ENCODE measurements around the gene TNFAIP1.
"Not testable (repeated sequence)": the region's sequence is repeated elsewhere in the genome, so short reads cannot be mapped to it uniquely, and the experiment has no call there.

The TNFAIP1 gene

GRCh38 chr17:28325211-28325610 is 10.3 kb upstream of the TNFAIP1 start:
- no peak for DNase-seq

GRCh38 chr17:28326114-28326513 is 9.4 kb upstream of the TNFAIP1 start:
- no peak for DNase-seq

DNA sequence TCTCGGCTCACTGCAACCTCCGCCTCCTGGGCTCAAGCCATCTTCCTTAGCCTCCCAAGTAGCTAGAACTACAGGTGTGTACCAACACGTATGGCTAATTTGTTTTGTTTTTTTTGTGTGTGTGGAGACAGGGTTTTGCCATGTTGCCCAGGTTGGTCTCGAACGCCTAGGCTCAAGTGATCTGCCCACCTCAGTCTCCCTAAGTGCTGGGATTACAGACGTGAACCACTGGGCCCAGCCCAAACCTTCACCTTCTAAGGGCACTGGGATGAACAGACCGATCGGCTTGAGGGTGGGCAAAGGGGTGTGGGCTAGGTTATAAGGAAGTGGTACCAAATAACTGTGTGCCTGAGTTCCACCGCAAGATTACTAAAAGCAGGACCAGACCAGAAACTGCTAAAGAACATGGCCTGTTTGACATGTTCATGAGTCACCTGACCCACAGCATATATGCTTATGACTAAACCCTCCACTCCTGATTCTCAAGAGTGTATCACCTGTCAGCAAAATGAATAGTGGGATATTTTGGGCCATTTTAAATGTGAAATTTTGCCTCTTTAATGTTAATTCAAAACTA is 8.4 kb upstream of the TNFAIP1 start:
- no peak for DNase-seq

- no peak for DNase-seq
Measured at GRCh38 chr17:28327709-28328108, 7.9 kb upstream of the TNFAIP1 start.

DNA sequence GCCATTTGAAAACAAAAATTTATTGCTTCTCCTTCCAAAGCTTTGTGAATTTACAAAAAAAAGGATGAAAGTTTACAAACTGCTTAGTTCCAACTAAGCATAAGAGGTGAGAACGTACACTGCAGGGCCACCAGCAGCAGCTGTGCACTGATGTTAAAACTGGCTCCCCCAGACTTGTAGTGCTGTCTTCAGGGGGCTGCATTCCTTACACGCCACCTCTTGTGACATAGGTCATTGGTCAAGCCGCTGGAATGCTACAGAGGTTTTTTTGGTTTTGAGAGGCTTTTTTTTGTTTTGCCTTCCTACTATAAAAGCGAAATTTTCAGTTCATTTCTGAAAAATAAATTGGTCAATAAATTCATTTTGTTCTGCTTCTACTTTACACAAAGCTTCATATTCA is 7.2 kb upstream of the TNFAIP1 start:
- no peak for DNase-seq

GRCh38 chr17:28330671-28331070 is 4.9 kb upstream of the TNFAIP1 start:
- no peak for DNase-seq

DNA sequence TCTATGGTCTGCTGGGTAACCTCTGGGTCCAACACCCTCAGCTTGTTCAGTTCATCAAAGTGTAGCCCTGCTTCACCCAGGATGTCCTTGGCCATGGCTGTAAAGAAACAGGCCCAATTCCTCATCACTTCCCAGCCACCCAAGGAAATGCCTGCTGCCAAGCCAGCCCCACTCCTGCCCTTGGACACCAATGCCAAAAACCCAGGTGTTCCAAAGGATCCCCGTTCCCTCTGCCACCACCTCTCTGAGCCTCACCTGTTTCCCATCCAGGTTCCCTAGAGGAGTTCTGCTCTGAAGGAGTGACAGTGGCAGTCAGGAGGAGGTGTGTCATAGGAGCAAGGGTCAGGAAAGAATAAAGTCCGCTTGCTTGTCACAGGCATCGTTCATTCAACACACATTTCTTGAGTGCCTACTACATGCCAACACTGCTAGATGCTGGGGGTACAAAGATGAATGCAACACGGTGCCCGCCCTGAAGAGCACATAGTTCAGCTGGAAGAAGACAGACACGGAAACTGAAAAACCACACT is 3.6 kb upstream of the TNFAIP1 start:
- no peak for DNase-seq

DNA sequence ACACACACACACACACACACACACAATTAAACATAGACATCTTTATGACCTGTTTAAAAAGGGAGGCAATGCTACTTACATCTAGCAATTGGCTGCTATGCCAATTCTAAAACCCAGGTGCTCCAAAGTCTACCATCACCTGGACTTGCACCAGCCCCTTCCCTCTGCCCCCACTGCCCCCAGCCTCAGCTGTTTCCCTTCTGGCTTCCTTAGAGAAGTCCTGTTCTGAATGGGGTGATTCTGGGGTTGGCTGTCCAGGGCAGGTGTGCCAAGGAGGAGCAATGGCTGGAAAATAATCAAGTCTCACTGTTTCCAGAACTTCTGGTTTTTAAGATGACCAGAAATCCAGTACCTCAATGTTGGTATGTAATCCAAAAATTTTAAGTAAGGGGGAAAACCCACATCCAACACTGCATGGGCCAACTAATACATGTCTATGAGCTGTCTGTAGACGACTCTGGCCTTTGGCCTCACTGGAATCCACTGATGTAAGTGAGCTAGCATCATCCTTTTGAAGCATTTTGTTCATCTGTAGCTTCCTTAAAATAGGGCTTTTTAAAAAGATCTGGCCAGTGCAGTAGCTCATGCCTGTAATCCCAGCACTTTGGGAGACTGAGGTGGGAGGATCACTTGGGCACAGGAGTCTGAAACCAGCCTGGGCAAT is 2.3 kb upstream of the TNFAIP1 start:
- no peak for DNase-seq

- no peak for DNase-seq
Measured at GRCh38 chr17:28334171-28334570, 1.4 kb upstream of the TNFAIP1 start.

DNA sequence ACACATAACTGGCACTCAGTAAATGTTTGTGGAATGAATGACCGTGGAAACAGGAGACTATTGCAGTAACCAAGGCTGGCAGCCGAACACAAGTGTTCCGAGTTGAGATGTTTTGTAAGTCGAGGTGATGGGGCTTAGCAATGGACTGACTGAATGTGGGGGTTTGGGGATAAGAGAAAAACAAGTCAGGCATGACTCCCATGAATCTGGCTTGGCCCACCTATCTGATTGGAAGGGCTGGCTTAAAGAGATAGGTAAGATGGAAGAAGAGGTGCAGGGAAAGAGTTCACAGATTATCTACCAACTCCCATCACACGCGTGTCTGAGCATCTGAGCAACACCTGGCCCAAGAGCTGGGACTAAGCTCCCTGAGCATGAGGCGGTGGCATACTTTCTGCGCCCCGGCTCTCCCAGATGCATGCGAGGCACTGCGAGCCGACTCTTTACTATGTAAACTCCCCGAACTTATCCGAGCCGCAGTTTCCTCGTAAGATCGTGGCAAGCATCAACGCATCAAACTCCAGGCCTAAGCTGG is 828 bp upstream of the TNFAIP1 start:
- DNase-seq: no peak

- DNase-seq: peak; percentile 5
Measured at GRCh38 chr17:28335959-28336871, 654 bp downstream of the TNFAIP1 start.

GRCh38 chr17:28338056-28338768 is 2.7 kb downstream of the TNFAIP1 start:
- DNase-seq: no peak

DNA sequence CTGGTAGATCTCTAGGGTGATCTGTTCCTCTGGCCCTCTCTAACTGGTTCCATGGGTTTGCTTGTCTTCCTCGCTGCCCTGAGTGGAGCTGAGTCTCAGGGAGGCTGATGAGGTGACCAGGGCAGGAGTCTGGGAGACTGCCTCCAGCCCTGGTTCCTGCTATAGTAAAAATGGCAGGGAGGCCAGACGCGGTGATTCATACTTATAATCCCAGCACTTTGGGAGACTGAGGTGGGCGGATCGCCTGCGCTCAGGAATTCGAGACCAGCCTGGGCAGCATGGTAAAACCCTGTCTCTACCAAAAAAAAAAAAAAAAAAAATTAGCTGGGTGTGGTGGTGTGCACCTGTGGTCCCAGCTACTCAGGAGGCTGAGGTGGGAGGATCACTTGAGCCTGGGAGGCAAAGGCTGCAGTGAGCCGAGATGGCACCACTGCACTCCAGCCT is 3.2 kb downstream of the TNFAIP1 start:
- not testable (repeated sequence) for DNase-seq

- DNase-seq: no peak
Measured at GRCh38 chr17:28339431-28339830, 3.9 kb downstream of the TNFAIP1 start.

DNA sequence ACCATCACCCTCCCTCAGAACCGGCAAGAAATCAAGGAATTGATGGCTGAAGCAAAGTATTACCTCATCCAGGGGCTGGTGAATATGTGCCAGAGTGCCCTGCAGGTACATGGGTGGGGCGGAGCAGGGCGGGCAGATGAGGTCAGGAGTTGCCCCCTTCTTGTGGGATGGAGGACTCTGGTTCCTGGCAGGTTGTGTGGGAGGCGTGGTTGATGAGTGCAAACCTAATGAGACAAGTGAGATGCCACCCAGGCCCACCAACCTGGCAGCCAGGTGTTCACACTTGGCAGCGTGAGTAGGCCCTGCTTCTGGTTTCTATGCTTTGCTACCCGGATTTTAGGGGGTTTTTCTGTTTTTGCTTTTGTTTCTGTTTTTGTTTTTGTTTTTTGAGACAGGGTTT is 4.8 kb downstream of the TNFAIP1 start:
- no peak for DNase-seq

GRCh38 chr17:28341516-28341915 is 6.0 kb downstream of the TNFAIP1 start:
- no peak for DNase-seq

DNA sequence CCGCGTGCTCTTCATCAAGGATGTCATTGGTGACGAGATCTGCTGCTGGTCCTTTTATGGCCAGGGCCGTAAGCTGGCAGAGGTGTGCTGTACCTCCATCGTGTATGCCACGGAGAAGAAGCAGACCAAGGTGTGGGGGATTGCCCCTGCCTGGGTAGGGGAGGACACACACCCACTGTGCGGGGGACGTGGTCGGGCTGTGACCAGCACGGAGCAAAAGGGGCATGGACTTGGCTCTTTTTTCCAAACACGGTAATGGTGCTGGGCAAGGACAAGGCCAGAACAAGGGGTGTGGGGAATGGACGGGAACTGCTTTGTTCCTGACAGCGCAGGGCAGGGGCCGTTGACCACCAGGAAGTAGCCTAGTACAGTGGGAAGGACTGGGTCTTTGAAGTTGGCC is 6.8 kb downstream of the TNFAIP1 start:
- DNase-seq: no peak

DNA sequence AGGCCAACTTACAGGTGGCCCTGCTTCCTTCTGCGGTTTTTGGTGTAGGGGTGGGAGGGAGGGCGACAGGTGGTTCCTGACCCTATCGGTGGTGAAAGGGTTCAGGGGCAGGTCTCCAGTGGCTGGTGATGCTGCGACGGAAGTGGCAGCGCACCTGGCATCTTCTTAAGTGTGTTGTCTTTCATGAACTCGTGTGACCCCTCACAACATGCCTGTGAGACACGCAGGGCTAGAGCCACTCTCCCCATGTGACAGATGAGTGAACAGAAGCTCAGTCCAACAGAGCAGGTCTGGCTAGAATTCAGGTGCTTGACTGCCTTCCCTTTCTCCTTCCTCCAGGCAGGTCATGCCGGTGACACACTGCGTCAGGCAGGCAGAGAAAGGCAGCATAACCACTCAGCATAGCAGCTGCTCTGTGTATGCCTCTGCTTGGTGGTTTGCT is 8.0 kb downstream of the TNFAIP1 start:
- no peak for DNase-seq

GRCh38 chr17:28344011-28344410 is 8.4 kb downstream of the TNFAIP1 start:
- no peak for DNase-seq

GRCh38 chr17:28344435-28344901 is 8.9 kb downstream of the TNFAIP1 start:
- no peak for DNase-seq

- DNase-seq: no peak
Measured at GRCh38 chr17:28345419-28346198, 10.0 kb downstream of the TNFAIP1 start.

GRCh38 chr17:28346199-28346580 is 10.6 kb downstream of the TNFAIP1 start:
- DNase-seq: no peak

Measured in NCI-H2081 treated with DMSO at 0.1 percent for 48 hours (cell line).